ENCODE data around the gene NCAM2. TPM values are rescaled to one million over a fixed set of nuclear protein-coding genes. Genes with fewer than 3 reads are reported as not detected.

The NCAM2 gene
- polyA plus RNA-seq, 1 donor from 2014 or later, result 9.8 TPM

DNA sequence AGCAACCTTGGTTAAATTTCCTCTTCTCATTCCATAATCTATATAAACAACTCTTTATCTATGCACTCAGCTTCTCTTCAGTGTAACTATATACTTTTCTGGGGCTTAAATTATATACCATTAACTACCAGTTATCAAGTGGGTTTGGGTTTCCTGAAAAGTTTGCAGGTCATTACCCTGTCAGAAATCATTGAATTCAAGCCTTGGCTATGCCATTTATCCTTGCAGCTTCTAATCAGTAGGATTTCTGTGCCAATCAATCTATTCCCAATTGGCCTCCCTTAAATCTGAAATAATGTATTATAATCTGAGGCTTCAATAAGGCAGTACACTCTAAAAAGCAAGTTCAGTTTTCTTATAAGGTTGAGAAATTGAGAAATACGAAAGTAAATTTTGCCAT, 466.5 kb downstream of the NCAM2 start:
- Histone ChIP-seq H3K4me2 (ENCODE audit: low read length) (no peak overlapping the region), H3F3A (ENCODE audit: insufficient read depth, low read length, poor library complexity, severe bottlenecking) (peaks cover 4% of the 10 kb centered on the region), H3K4me3 (ENCODE audit: low read length) (no peak overlapping the region), H3K27me3 (ENCODE audit: insufficient read depth, low read depth, low read length) (no peaks in the 10 kb centered on the region), H3K36me3 (ENCODE audit: insufficient read depth, low read length) (no peaks in the 10 kb centered on the region), H4K20me1 (ENCODE audit: insufficient read depth) (no peaks in the 10 kb centered on the region), H2AFZ (ENCODE audit: low read depth, low read length) (no peak overlapping the region), H3K27ac (ENCODE audit: low read length) (peak overlapping the region; percentile 56), H3K79me2 (replicated peaks; ENCODE audit: insufficient read depth, low read length) (no peaks in the 10 kb centered on the region), H3K9ac (ENCODE audit: low read length) (no peak overlapping the region), H3K9me3 (ENCODE audit: low read length) (no peaks in the 10 kb centered on the region), H3K9me2 (ENCODE audit: insufficient read depth, low read length) (no peaks in the 10 kb centered on the region)
- TF ChIP-seq REST (IDR thresholded peaks at IDR 0.05; ENCODE audit: borderline replicate concordance) (peak; percentile 23), POLR2AphosphoS5 (IDR thresholded peaks at IDR 0.05) (peak; percentile 67), EZH2 (IDR thresholded peaks at IDR 0.05; ENCODE audit: borderline replicate concordance, insufficient read depth, low read length, poor library complexity, severe bottlenecking) (no peak), EP300 (conservative IDR thresholded peaks at IDR 0.05; ENCODE audit: poor library complexity, severe bottlenecking) (peak; percentile 88), SMC3 (conservative IDR thresholded peaks at IDR 0.05; ENCODE audit: poor library complexity) (no peak), RAD21 (conservative IDR thresholded peaks at IDR 0.05) (no peak)

GRCh38 chr21:21466752-21467151, 468.5 kb downstream of the NCAM2 start:
- H4K20me1 ChIP-seq (ENCODE audit: insufficient read depth), result no peaks in the 10 kb centered on the region
- H3F3A ChIP-seq (ENCODE audit: insufficient read depth, low read length, poor library complexity, severe bottlenecking), result peaks cover 4% of the 10 kb centered on the region
- no peak overlapping the region for H3K4me3 ChIP-seq (ENCODE audit: low read length)
- TF ChIP-seq TAF1 (IDR thresholded peaks at IDR 0.05; ENCODE audit: low read depth), result no peak
- H3K9ac ChIP-seq (ENCODE audit: low read length), result no peak overlapping the region
- no peaks in the 10 kb centered on the region for H3K27me3 ChIP-seq (ENCODE audit: insufficient read depth, low read depth, low read length)
- peak overlapping the region; percentile 15 for H3K27ac ChIP-seq (ENCODE audit: low read length)
- H3K79me2 ChIP-seq (replicated peaks; ENCODE audit: insufficient read depth, low read length), result no peaks in the 10 kb centered on the region
- H3K4me2 ChIP-seq (ENCODE audit: low read length), result no peak overlapping the region
- H2AFZ ChIP-seq (ENCODE audit: low read depth, low read length), result no peak overlapping the region
- H3K9me3 ChIP-seq (ENCODE audit: low read length), result no peaks in the 10 kb centered on the region
- no peaks in the 10 kb centered on the region for H3K9me2 ChIP-seq (ENCODE audit: insufficient read depth, low read length)
- H3K36me3 ChIP-seq (ENCODE audit: insufficient read depth, low read length), result no peaks in the 10 kb centered on the region

- TF ChIP-seq RAD21 (conservative IDR thresholded peaks at IDR 0.05) (no peak), POLR2AphosphoS5 (IDR thresholded peaks at IDR 0.05) (no peak), REST (IDR thresholded peaks at IDR 0.05; ENCODE audit: borderline replicate concordance) (no peak), MXI1 (conservative IDR thresholded peaks at IDR 0.05; ENCODE audit: poor library complexity, severe bottlenecking) (no peak), SMC3 (conservative IDR thresholded peaks at IDR 0.05; ENCODE audit: poor library complexity) (no peak), TAF1 (IDR thresholded peaks at IDR 0.05; ENCODE audit: low read depth) (no peak), EZH2 (IDR thresholded peaks at IDR 0.05; ENCODE audit: borderline replicate concordance, insufficient read depth, low read length, poor library complexity, severe bottlenecking) (no peak), EP300 (conservative IDR thresholded peaks at IDR 0.05; ENCODE audit: poor library complexity, severe bottlenecking) (no peak)
- TF ChIP-seq, protein P1, sequence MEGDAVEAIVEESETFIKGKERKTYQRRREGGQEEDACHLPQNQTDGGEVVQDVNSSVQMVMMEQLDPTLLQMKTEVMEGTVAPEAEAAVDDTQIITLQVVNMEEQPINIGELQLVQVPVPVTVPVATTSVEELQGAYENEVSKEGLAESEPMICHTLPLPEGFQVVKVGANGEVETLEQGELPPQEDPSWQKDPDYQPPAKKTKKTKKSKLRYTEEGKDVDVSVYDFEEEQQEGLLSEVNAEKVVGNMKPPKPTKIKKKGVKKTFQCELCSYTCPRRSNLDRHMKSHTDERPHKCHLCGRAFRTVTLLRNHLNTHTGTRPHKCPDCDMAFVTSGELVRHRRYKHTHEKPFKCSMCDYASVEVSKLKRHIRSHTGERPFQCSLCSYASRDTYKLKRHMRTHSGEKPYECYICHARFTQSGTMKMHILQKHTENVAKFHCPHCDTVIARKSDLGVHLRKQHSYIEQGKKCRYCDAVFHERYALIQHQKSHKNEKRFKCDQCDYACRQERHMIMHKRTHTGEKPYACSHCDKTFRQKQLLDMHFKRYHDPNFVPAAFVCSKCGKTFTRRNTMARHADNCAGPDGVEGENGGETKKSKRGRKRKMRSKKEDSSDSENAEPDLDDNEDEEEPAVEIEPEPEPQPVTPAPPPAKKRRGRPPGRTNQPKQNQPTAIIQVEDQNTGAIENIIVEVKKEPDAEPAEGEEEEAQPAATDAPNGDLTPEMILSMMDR (IDR thresholded peaks at IDR 0.05; ENCODE audit: poor library complexity, severe bottlenecking), result no peak
- H3K79me2 ChIP-seq (replicated peaks; ENCODE audit: insufficient read depth, low read length), result no peaks in the 10 kb centered on the region
- no peak overlapping the region for H3K4me2 ChIP-seq (ENCODE audit: low read length)
- H3K9me3 ChIP-seq (ENCODE audit: low read length), result no peaks in the 10 kb centered on the region
- no peaks in the 10 kb centered on the region for H3K27me3 ChIP-seq (ENCODE audit: insufficient read depth, low read depth, low read length)
- H4K20me1 ChIP-seq (ENCODE audit: insufficient read depth), result no peaks in the 10 kb centered on the region
- H3K9ac ChIP-seq (ENCODE audit: low read length), result no peak overlapping the region
- no peaks in the 10 kb centered on the region for H3K36me3 ChIP-seq (ENCODE audit: insufficient read depth, low read length)
- no peaks in the 10 kb centered on the region for H3K9me2 ChIP-seq (ENCODE audit: insufficient read depth, low read length)
- H3K27ac ChIP-seq (ENCODE audit: low read length), result no peak overlapping the region
- peaks cover 4% of the 10 kb centered on the region for H3F3A ChIP-seq (ENCODE audit: insufficient read depth, low read length, poor library complexity, severe bottlenecking)
- H2AFZ ChIP-seq (ENCODE audit: low read depth, low read length), result no peak overlapping the region
- H3K4me3 ChIP-seq (ENCODE audit: low read length), result no peak overlapping the region
These were observed 469.8 kb downstream of the NCAM2 start for GRCh38 chr21:21468003-21468402.
